GM12873 (cell line): ENCODE data around the gene PLA2G15.

Source experiments
- TF ChIP-seq, protein P1 (sequence below): IDR thresholded peaks from 2 replicates; pipeline ENCODE4 v1.5.1; 2012; ENCODE audit warnings: low read depth, mild to moderate bottlenecking, moderate library complexity, low read length, control low read depth; ENCODE audit not compliant: insufficient read depth; ENCODE audit errors: missing control alignments

PLA2G15 gene

DNA sequence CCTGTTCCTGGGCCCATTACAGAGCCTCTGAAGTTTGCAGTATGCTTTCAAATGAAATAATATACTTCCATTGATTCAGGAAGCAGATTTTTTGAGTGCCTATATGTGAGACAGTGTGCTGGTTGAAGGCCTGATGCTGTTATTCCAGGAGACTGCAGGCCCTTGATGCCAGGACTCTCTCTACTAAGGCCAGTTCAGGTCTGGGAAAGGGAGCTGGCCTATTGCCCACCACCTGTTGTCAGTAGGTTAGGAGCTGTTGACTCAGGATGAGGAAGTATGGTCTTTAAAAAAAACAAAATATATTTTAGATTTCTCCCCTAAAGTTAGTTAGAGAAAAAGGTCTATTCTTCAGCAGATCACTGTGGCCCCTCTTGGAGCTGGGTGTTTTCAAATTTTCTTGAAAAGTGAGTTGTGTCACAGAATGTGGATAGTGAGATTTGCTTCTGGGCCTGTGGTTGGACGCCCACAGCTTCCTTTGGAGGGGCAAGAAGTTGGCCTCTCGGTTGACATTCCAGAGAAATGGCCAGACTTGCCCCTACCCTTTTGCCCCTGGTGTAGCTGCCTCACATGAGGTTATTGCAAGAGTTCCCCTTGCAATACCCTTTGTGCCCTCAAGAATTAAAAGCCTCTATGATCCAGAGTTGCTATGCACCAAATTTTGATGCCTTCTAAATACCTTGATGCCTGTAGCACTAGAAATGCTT lies 17.2 kb upstream of the PLA2G15 start:
- TF ChIP-seq, protein P1, sequence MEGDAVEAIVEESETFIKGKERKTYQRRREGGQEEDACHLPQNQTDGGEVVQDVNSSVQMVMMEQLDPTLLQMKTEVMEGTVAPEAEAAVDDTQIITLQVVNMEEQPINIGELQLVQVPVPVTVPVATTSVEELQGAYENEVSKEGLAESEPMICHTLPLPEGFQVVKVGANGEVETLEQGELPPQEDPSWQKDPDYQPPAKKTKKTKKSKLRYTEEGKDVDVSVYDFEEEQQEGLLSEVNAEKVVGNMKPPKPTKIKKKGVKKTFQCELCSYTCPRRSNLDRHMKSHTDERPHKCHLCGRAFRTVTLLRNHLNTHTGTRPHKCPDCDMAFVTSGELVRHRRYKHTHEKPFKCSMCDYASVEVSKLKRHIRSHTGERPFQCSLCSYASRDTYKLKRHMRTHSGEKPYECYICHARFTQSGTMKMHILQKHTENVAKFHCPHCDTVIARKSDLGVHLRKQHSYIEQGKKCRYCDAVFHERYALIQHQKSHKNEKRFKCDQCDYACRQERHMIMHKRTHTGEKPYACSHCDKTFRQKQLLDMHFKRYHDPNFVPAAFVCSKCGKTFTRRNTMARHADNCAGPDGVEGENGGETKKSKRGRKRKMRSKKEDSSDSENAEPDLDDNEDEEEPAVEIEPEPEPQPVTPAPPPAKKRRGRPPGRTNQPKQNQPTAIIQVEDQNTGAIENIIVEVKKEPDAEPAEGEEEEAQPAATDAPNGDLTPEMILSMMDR, result peak; percentile 30

DNA sequence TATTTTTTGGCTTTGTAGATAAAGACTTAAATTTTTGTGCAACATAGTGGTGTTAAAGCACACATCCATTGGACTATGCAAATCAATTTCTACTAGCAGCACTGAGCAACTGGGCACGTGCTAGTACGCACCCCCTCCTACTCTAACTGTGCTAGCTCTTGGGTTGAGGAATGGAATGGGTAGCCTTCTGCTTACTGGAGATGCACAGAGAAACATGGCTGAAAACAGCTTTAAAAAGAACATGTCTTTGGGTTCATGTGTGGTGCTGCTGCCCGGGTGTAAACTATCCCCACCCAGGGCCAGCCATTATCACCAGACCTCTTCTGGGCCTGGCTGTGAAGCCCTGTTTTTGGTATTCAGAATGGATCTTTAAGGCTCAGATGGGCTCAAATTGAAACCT lies 16.5 kb upstream of the PLA2G15 start:
- TF ChIP-seq, protein P1, result no peak

DNA sequence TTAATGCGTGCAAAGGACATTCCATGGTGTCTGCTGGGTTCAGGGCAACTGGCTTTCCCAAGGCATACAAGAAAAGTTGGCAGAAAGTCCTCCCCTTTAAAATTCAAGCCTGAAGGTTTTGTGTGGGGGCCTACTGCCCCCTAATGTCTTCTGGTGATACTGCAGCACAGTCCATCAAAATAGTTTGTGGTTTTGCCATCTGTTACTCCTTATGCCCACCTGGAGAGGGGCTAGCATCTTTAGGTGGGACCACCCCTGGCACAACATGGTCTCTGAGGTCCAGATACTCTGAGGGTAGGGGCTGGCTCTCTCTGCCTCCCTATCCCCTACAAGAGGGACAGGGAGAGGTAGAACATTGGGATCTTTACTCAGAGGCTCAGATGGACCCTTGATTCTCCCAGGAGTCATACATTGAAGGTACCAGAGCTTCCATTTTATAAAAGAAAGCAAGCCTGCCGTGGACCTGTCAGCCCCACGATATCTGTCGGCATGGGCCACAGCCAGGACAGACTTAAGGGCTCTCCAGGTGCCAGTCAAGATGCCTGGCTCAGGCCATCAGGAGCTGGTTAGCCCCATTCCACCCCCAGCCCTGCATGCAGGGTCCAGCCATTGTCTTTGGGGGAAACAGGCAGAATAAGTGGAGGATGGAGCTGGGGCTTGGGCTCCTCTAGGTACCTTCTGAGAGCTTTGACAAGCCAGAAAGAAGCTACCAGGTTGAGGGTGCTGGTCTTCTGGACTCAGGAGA lies 15.6 kb upstream of the PLA2G15 start:
- TF ChIP-seq, protein P1, result peak; percentile 91

DNA sequence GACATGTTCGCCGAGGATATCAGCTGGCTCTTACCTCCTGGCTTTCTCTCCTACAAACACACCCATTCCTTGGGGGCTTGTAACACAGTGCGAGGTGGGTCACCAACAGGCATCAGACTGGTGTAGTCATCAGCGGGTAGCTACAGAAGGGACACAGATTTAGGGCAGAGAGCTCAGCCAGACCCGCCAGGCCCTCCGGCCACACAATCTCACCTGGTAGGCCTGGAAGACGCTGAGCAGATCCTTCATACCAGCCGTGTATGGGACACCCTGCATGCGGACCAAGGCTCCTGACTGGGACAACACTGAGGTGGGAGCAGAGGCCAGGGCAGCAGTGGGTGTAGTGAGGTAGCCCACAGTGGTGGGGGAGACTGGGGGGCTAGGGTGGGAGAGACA lies 15.0 kb upstream of the PLA2G15 start:
- TF ChIP-seq, protein P1, result no peak

DNA sequence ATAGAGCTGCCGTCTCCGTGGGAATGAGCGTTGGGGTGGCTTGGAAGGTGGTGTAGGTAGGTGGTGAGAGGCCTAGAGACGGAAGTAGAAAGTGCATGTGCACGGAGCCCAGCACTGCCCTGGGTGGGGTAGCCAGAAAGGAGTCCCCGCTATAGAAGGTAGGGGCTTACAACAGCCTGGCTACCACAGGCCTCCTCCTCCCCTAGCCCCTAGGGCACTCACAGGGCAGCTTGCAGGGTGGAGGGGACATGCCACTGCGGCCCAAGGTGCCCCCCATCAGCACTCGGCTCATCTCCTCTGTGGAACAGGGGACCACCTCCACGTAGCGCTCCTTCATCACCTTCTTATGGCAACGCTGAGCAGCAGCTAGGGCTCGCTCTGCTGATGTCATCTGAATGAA lies 14.2 kb upstream of the PLA2G15 start:
- TF ChIP-seq, protein P1, result no peak

DNA sequence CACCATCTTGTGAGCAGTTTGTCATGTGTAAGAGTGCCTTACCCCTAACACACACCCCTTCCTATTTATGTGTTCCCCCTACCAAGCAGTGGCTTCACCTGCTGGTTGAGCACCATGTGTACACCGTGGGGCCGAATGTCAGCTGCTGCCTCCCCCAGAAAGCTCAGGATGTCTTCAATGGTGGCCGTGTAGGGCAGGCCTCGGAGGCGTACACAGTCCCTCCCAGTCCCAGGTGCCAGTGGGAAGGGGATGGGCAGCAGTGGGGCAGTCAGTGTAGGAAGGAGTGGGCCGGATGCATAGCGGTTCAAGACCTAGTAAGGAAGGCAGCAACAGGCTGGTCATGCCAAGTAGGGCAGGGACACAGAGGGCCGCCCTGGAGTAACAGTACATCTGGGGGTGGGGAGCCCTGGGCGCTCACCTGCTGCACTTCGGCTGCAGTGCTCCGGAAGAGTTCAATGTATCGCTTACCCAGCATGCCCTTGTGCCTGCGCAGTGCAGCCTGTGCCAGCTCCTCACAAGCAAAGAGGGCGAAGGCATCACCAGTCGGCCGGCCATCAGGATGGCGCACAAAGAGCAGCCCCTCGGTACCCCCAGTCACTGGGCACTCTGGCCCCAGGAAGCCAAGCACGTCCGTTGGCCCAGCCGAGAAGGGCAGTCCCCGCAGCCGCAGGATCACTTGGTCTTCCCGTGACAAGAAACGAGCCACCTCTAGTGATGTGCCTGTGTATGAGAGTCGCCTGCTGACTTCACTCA lies 13.6 kb upstream of the PLA2G15 start:
- TF ChIP-seq, protein P1, result no peak

DNA sequence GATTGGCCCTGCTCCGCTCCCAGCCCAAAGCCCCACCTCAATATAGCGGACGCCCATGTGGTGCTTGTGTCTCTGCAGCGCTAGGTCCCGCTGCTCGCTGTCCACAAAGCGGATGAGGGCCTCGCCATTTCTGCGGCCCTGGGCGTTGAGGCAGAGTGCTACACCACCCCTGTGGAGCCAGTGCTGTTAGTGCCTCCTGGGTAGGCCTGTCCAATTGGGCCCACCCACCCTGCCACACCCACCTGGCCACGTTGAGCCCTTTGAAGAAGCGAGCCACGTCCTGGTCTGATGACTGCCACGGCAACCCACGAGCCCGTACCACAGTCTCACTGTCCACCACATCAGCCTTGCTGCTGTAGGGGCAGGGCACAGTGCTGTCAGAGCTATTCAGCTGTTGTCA lies 12.8 kb upstream of the PLA2G15 start:
- TF ChIP-seq, protein P1, result no peak
